C4-2B (cell line): ENCODE measurements around the gene IGFL2.

Source experiments
- CTCF ChIP-seq: fragments of 450-650 bp; conservative IDR thresholded peaks from 2 replicates; pipeline ENCODE4 v1.5.1; 2017; ENCODE audit warnings: mild to moderate bottlenecking
- ZFX ChIP-seq: fragments of 450-650 bp; IDR thresholded peaks from 2 replicates; pipeline ENCODE4 v1.6.1; 2017

DNA sequence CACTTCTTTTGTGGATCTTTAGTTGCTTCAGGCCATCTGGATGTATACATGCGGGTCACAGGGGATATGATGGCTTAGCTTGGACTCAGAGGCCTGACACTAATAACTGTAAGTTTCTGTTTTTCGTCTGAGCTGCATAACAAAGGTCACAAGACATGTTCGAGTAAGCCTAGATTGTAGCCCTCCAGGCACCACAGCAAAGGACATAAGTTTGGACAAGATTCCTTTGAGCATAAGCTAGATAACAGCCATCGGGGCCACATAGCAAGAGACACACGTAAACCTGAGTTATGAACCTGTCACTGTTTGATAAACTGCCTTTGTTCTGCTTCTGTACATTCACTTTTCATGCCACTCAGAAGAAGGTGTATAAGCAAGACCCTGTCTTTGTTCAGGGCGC is 38.2 kb upstream of the IGFL2 start:
- TF ChIP-seq CTCF (no peak), ZFX (no peak)
